Measurements from ENCODE around the gene FOXP1.

Gene FOXP1

DNA sequence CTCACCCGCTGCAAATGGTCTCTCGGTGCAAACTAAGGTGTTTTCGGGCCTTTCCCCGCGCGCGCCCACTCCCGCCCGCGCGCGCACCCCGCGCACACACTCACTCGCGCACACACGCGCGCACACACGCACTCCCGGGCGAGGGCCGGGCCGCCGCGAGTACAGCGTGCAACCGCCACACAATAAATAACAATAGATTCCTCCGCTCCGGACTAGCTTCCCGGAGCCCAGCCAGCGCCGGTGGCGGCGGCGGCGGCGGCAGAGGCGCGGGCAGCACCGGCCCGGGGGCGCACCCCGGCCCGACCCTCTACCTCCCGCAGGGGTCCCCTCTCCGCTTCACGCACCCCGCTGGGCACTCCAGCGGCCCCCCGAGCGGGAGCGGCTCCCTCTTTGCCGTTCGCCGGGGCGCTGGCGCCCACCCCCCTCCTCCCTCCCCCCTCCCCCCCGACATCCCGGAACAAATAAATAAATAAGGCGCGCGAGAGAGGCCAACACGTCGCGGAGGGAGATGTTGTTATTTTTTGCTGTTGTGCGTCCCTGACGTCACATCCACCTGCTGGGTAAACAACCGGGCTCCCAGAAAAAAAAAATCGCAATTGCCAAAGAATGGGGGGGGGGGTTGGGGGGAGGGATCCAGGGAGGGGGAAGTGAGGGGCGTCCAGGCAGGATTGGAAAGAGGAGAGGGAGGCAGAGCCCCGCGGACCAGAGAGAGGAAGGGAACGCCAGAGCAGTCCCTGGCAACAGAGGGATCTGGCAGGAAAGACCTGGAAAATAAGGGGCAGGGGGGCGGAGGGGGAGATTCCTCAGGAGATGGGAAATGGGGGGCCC, at the start of gene FOXP1:
FOXP1 (minus strand) TSS at position 163 of the 828 bp plus-strand sequence. CDS start 385,347 bp downstream, outside the sequence.
- Mint-ChIP-seq H3K4me3 (peak within 1 kb of the TSS; percentile 95), H3K36me3 (ENCODE audit: low read depth) (peaks cover 4% of the 10 kb centered on the region), H3K9me3 (no peaks in the 10 kb centered on the region), H3K27me3 (no peaks in the 10 kb centered on the region), H3K27ac (peak within 1 kb of the TSS; percentile 98), H3K4me1 (ENCODE audit: low read depth) (peaks cover 62% of the 10 kb centered on the region)

DNA sequence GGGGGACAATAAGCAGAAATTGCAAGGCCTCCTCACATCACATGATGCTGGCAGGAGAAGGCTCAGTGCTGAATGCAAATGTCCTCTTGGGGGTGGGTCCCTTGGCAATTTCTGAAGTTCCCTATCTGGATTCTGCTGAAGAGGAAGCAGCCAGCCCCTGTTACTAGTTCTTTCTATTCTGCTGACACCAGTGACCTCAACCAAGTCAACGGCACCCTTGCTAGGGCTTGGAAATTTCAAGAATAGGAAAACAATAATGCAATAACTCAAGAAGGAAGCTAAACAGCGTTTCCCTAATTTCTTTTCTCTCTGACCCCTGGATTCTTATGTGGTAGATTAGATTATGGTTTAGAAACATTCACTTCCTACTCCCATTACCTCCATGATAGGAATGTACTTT, 46.2 kb upstream of the FOXP1 start:
- Mint-ChIP-seq H3K9me3 (peaks cover 4% of the 10 kb centered on the region), H3K27ac (no peak overlapping the region), H3K27me3 (no peaks in the 10 kb centered on the region), H3K36me3 (ENCODE audit: low read depth) (no peaks in the 10 kb centered on the region), H3K4me1 (ENCODE audit: low read depth) (no peaks in the 10 kb centered on the region), H3K4me3 (no peak overlapping the region)

DNA sequence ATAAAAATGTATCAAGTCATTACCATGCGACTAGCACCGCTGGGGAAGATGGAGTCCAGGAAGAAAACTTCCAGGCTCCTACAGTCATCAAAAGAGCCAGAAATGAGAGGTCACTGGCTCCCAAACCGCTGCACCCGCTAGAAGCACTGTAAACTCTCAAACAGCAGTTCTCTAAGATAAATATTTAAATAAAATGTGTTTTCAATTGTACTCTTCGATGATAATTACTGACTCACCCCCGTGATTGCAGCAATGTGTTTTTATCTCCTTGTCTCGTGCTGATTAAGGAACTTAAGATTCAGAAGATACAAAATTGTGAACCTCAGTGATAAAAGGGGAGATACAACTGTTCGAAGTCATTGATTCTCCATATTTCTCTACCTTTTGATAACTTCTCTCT, 45.8 kb upstream of the FOXP1 start:
- Mint-ChIP-seq H3K9me3 (peaks cover 4% of the 10 kb centered on the region), H3K4me3 (no peak overlapping the region), H3K4me1 (ENCODE audit: low read depth) (no peaks in the 10 kb centered on the region), H3K36me3 (ENCODE audit: low read depth) (no peaks in the 10 kb centered on the region), H3K27ac (no peak overlapping the region), H3K27me3 (no peaks in the 10 kb centered on the region)

DNA sequence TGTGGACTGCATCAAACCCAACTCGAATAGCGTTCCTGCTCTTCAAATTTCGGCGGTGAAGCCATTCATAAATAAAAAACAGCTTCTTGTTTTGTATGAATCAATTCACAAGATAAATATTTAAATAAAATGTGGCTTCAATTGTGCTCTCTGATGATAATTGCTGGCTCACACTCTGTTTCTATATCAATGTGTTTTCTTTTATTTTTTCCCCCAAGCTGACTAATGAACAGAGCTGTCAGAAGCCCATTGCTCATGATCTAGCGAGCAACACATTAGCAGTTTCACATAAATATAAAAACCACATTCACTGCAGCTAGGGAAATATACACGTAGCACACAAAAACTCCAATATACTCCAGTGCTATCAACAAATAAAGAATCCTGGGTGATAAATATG, 45.0 kb upstream of the FOXP1 start:
- H3K36me3 Mint-ChIP-seq (ENCODE audit: low read depth), result no peaks in the 10 kb centered on the region
- H3K4me3 Mint-ChIP-seq, result no peak overlapping the region
- H3K27ac Mint-ChIP-seq, result no peak overlapping the region
- no peaks in the 10 kb centered on the region for H3K4me1 Mint-ChIP-seq (ENCODE audit: low read depth)
- H3K27me3 Mint-ChIP-seq, result no peaks in the 10 kb centered on the region
- peaks cover 4% of the 10 kb centered on the region for H3K9me3 Mint-ChIP-seq

DNA sequence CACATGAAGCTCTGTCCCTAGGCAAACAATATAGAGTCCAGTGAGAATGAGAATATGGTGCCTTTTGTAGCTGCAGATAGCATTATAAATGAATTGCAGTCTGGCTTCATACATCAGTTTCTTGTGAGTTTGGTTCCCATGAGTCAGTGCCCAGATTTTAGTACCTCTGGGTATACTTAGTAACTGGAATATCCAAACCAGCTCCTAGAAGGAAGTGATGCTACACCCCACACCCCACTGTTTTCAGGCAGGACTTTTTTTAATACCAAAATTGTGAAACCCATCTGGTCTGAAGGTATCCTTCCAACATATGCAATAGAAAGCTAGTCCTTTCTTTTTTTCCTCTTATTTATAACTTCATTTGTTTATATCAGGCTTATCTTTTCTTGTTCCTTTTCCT, 42.1 kb upstream of the FOXP1 start:
- Mint-ChIP-seq H3K27me3 (no peaks in the 10 kb centered on the region), H3K36me3 (ENCODE audit: low read depth) (no peaks in the 10 kb centered on the region), H3K9me3 (peaks cover 4% of the 10 kb centered on the region), H3K27ac (no peak overlapping the region), H3K4me1 (ENCODE audit: low read depth) (no peaks in the 10 kb centered on the region), H3K4me3 (no peak overlapping the region)

DNA sequence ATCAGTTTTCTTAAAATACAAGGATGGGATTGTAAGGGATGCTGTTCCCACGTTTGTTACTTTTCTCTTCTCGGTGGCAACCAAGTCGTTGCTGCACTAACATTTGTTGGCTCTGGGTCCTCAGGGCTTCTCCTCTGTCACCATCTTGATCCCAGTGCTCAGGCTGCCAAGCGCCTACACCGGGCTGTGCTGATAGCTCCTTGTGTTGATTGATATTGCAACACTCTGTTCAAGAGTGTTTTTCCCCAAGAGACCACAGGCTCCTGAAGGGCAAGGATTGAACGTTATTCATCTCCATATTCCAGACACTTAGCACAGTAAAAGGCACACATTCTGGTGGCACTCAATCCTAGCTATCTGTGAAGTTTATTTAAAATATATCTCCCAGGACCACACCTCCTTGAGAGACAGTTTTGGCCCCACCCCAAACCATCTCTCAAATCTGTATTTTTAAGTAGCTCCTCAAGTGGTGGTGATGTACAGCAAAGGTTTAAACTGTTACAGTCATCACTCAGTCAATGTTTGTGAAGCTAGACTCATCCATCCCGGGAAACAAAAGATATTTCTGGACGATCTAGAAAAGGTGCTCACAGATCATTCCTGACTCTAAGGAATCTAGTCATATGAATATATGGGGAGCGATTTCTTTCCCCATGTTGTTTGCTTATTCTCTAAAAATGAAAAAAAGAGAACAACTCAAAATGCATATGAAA, 38.5 kb upstream of the FOXP1 start:
- no peak overlapping the region for H3K27ac Mint-ChIP-seq
- H3K9me3 Mint-ChIP-seq, result peaks cover 7% of the 10 kb centered on the region
- no peaks in the 10 kb centered on the region for H3K27me3 Mint-ChIP-seq
- no peaks in the 10 kb centered on the region for H3K36me3 Mint-ChIP-seq (ENCODE audit: low read depth)
- no peaks in the 10 kb centered on the region for H3K4me1 Mint-ChIP-seq (ENCODE audit: low read depth)
- H3K4me3 Mint-ChIP-seq, result no peak overlapping the region

DNA sequence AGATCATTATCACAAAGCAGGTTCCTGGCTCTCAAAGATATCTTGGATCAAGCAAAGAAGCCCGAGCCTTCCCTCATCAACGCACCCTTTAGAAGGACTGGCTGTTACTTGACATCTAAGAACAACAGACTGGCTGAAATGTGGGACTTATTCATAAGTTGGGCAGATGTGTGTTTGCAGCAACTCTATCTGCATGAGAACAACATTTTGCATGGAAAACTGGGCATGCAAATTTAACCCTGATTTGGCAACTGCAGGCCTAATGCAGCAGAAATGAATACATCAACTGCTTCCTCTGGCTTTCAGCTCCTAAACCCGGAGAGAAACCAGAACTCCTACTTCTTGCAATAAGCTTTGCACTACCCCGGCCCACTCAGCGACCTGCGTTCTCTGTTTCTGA, 35.0 kb upstream of the FOXP1 start:
- no peak overlapping the region for H3K27ac Mint-ChIP-seq
- H3K4me1 Mint-ChIP-seq (ENCODE audit: low read depth), result peaks cover 5% of the 10 kb centered on the region
- H3K27me3 Mint-ChIP-seq, result no peaks in the 10 kb centered on the region
- H3K36me3 Mint-ChIP-seq (ENCODE audit: low read depth), result peaks cover 3% of the 10 kb centered on the region
- peaks cover 3% of the 10 kb centered on the region for H3K9me3 Mint-ChIP-seq
- no peak overlapping the region for H3K4me3 Mint-ChIP-seq

DNA sequence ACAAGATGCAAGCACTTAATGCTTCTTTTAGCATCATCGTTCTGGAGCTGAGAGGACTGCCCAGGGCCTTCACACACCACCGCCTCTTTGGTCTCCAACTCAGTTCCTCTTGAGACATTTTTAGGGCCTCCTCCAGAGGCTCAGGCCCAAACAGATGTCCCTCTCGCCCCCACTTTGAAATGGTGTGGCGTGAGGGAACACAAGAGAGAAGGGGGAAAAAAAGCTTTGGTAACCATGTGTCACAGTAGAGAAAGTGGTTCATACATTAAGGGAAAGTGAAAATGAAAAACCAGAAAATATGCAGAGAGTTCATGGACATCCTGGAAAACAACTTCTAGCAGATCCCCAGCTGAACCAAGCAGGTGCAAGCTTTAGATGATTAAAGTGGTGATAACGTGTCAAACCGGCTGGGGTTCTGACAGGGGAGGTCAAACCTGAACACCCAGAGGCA, 33.1 kb upstream of the FOXP1 start:
- Mint-ChIP-seq H3K4me1 (ENCODE audit: low read depth) (peaks cover 5% of the 10 kb centered on the region), H3K27me3 (no peaks in the 10 kb centered on the region), H3K27ac (no peak overlapping the region), H3K9me3 (peaks cover 7% of the 10 kb centered on the region), H3K4me3 (no peak overlapping the region), H3K36me3 (ENCODE audit: low read depth) (peaks cover 3% of the 10 kb centered on the region)

DNA sequence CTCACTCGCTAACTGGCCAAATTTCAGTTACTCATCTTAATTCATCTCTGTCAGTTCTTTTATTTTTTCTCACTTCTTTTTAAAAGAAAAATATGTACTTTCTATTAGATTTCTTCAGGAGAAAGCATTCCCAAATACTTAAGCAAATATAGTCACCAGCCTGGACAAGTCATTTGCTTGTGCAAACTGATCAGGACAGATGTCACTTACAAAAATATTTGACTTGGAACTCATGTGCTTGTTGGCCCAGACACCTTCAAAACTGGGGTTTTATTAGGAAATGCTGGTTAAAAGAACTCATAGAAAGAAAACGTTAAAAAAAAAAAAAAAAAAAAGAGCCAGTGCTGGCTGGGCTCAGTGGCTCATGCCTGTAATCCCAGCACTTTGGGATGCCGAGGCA, 31.3 kb upstream of the FOXP1 start:
- no peaks in the 10 kb centered on the region for H3K27me3 Mint-ChIP-seq
- no peak overlapping the region for H3K4me3 Mint-ChIP-seq
- H3K36me3 Mint-ChIP-seq (ENCODE audit: low read depth), result peaks cover 3% of the 10 kb centered on the region
- no peak overlapping the region for H3K27ac Mint-ChIP-seq
- H3K9me3 Mint-ChIP-seq, result peaks cover 7% of the 10 kb centered on the region
- H3K4me1 Mint-ChIP-seq (ENCODE audit: low read depth), result peaks cover 5% of the 10 kb centered on the region

DNA sequence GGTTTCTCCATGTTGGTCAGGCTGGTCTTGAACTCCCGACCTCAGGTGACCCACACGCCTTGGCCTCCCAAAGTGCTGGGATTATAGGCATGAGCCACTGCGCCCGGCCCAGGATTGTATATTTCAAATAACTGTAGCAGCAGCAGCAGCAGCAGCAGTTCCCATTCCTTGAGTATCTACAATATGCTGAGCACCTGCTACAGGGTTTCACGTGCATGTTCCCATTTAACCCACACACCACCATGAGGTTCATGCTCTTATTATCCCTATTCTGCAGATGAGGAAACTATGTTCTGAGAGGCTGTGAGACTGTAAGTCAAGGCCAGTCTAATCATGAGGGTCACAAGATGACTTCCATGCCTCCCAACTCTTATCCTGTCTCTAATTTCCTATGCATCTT, 30.9 kb upstream of the FOXP1 start:
- no peak overlapping the region for H3K4me3 Mint-ChIP-seq
- no peak overlapping the region for H3K27ac Mint-ChIP-seq
- peaks cover 5% of the 10 kb centered on the region for H3K4me1 Mint-ChIP-seq (ENCODE audit: low read depth)
- no peaks in the 10 kb centered on the region for H3K27me3 Mint-ChIP-seq
- H3K9me3 Mint-ChIP-seq, result peaks cover 7% of the 10 kb centered on the region
- peaks cover 3% of the 10 kb centered on the region for H3K36me3 Mint-ChIP-seq (ENCODE audit: low read depth)

DNA sequence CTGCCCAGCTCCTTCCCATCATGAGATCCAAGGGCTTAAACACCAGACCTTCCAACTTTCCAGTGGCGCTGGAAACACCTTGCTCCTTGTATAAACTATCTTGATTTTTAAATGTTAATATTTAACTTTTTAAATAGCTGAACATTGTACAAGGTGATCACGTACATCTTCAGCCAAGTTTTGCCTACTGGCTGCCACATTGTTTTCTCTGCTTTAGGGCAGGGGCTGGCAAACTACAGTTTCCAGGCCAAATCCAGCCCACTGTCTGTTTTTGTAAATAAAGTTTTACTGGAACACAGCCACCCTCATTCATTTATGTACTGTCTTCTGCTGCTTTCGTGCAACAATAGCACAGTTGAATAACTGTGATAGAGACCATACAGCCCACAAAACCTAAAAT, 27.6 kb upstream of the FOXP1 start:
- Mint-ChIP-seq H3K27ac (no peak overlapping the region), H3K9me3 (peaks cover 11% of the 10 kb centered on the region), H3K27me3 (no peaks in the 10 kb centered on the region), H3K36me3 (ENCODE audit: low read depth) (peaks cover 7% of the 10 kb centered on the region), H3K4me3 (no peak overlapping the region), H3K4me1 (ENCODE audit: low read depth) (no peaks in the 10 kb centered on the region)

DNA sequence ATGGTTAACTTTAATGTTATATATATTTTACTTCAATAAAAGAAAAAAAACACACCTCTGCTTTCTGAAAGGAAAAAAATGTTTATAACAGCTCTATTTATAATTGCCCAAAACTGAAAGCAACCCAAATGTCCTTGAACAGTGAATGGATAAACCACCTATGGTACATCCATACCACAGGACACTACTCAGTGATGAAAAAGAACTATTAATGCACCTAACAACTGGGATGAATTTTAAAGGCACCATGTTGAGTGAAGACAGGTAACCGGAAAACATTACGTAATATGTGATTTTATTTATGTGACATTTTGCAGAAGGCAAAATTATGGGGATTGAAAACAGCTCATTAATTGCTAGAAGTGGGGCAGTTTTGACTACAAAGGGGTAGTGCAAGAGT, 23.8 kb upstream of the FOXP1 start:
- Mint-ChIP-seq H3K27me3 (no peaks in the 10 kb centered on the region), H3K9me3 (peaks cover 12% of the 10 kb centered on the region), H3K4me3 (no peak overlapping the region), H3K4me1 (ENCODE audit: low read depth) (no peaks in the 10 kb centered on the region), H3K27ac (no peak overlapping the region), H3K36me3 (ENCODE audit: low read depth) (peaks cover 4% of the 10 kb centered on the region)

DNA sequence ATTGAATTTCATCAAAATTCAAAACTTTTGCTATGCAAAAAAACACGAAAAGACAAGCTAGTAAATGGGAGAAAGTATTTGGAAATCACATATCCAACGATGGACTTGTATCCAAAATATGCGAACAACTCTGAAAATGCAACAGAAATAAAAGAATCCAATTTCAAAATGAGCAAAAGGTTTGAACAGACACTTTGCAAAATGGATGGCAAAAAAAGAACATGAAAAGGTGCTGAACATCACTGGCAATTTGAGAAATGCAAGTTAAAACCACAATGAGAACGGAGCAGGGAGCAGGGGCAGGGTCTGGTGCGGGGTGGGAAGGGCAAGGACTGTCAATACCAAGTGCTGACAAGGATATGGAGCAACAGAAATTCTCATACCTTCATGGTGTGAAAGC, 23.1 kb upstream of the FOXP1 start:
- Mint-ChIP-seq H3K4me3 (no peak overlapping the region), H3K27me3 (no peaks in the 10 kb centered on the region), H3K27ac (no peak overlapping the region), H3K9me3 (peaks cover 8% of the 10 kb centered on the region), H3K36me3 (ENCODE audit: low read depth) (peaks cover 4% of the 10 kb centered on the region), H3K4me1 (ENCODE audit: low read depth) (peaks cover 6% of the 10 kb centered on the region)

DNA sequence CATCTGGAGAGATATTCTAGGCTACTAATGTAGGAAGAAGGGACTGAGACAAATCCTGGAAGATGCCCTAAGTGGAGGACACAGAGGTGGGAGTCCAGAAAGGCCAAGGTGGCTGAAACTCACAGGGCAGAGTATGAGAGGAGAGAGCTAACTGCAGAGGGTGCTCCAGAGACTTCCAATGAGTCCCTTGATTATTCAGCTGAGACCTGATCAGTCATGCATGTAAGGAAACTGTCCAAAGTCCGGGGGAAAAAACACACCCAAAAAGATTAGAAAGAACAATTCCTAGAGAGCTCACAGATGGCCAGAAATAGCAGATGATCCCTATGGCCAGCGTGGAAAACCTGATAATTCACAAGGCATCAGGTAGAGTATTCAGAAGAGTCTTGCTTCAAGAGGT, 18.7 kb upstream of the FOXP1 start:
- H3K36me3 Mint-ChIP-seq (ENCODE audit: low read depth), result peaks cover 4% of the 10 kb centered on the region
- no peak overlapping the region for H3K4me3 Mint-ChIP-seq
- H3K27ac Mint-ChIP-seq, result no peak overlapping the region
- peaks cover 16% of the 10 kb centered on the region for H3K4me1 Mint-ChIP-seq (ENCODE audit: low read depth)
- H3K27me3 Mint-ChIP-seq, result no peaks in the 10 kb centered on the region
- H3K9me3 Mint-ChIP-seq, result peaks cover 8% of the 10 kb centered on the region

DNA sequence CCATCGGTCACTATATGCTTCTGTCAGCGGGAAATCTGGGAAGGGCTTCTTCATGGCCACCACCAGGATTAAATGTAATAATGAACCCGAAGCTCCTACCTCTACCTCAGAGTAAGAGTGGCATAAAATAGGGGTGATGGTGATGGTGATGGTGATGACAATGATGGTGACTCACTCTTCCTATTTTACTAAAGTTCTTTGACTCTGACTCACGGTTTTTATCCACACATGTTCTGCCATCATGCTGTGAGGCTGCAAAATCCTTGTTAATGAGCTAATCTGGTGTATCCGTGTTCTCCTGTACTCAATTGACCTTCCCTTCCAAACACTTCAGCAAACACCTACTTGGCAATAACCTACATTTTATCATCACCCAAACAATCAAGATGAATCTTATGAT, 18.3 kb upstream of the FOXP1 start:
- peaks cover 16% of the 10 kb centered on the region for H3K4me1 Mint-ChIP-seq (ENCODE audit: low read depth)
- peaks cover 8% of the 10 kb centered on the region for H3K9me3 Mint-ChIP-seq
- no peak overlapping the region for H3K27ac Mint-ChIP-seq
- peaks cover 4% of the 10 kb centered on the region for H3K36me3 Mint-ChIP-seq (ENCODE audit: low read depth)
- H3K27me3 Mint-ChIP-seq, result no peaks in the 10 kb centered on the region
- H3K4me3 Mint-ChIP-seq, result no peak overlapping the region
